Measurements from ENCODE around the gene BCL2L1.

BCL2L1 gene

GRCh38 chr20:31720486-31721407 lies 1.9 kb downstream of the BCL2L1 start:
- no peak for ATAC-seq
- TF ChIP-seq ZFP30 (CRISPR knock-in tag; IDR thresholded peaks at IDR 0.05) (no peak), ZNF8 (CRISPR knock-in tag; IDR thresholded peaks at IDR 0.05) (no peak), TOX (CRISPR knock-in tag; IDR thresholded peaks at IDR 0.05; ENCODE audit: borderline replicate concordance) (no peak), ESRRG (CRISPR knock-in tag; IDR thresholded peaks at IDR 0.05) (no peak), CREB5 (CRISPR knock-in tag; IDR thresholded peaks at IDR 0.05; ENCODE audit: low read depth) (no peak), ZFP3 (CRISPR knock-in tag; IDR thresholded peaks at IDR 0.05) (no peak), POU6F1 (CRISPR knock-in tag; IDR thresholded peaks at IDR 0.05; ENCODE audit: borderline replicate concordance, low read depth) (no peak), CSDC2 (CRISPR knock-in tag; IDR thresholded peaks at IDR 0.05) (no peak), GLIS3 (CRISPR knock-in tag; IDR thresholded peaks at IDR 0.05) (no peak), ISL1 (CRISPR knock-in tag; IDR thresholded peaks at IDR 0.05) (no peak)

GRCh38 chr20:31719644-31720485 lies 2.8 kb downstream of the BCL2L1 start:
- ATAC-seq, result no peak

DNA sequence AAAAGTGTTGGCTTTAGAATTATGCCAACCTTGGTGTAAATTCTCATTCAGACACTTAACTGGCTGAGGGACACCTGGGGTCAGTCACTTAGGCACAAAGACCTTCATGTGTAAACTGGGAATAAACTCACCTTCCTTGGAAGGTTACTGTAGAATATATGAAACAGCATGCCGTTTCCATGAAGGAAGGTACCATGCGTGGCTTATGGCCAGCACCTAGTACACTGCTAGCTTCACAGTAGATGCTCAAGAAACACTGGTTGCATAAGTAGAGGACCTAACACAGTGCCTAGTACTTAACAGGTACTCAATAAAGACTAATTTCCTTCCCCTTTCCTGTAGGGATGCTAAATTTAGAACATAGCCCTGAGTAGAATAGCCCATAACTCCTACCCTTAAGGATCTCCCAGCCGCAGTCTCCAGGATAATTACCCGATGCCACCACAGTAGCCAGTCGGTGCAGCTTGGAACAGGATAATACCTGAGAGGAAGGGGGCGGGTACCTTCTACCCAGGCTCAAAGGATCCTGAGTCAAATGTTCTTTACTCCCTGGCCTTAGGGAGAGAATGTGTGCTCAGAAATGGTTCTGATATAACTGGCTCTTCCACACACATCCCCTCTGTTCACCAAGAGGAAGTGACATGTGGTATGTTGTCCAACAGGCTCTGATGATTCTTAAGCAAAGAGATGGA lies 3.6 kb downstream of the BCL2L1 start:
- TF ChIP-seq CSDC2 (CRISPR knock-in tag; IDR thresholded peaks at IDR 0.05) (no peak), ZC3H10 (CRISPR knock-in tag; IDR thresholded peaks at IDR 0.05) (no peak), ARNTL (CRISPR knock-in tag; IDR thresholded peaks at IDR 0.05; ENCODE audit: borderline replicate concordance, low read depth) (no peak), SNAI2 (CRISPR knock-in tag; IDR thresholded peaks at IDR 0.05) (no peak), ZNF70 (CRISPR knock-in tag; IDR thresholded peaks at IDR 0.05) (no peak), POU6F1 (CRISPR knock-in tag; IDR thresholded peaks at IDR 0.05; ENCODE audit: borderline replicate concordance, low read depth) (no peak), OSR1 (CRISPR knock-in tag; IDR thresholded peaks at IDR 0.05) (no peak), ZNF8 (CRISPR knock-in tag; IDR thresholded peaks at IDR 0.05) (no peak), ZFP30 (CRISPR knock-in tag; IDR thresholded peaks at IDR 0.05) (no peak), TOX (CRISPR knock-in tag; IDR thresholded peaks at IDR 0.05; ENCODE audit: borderline replicate concordance) (no peak), PATZ1 (CRISPR knock-in tag; IDR thresholded peaks at IDR 0.05; ENCODE audit: borderline replicate concordance) (no peak), TCF4 (CRISPR knock-in tag; IDR thresholded peaks at IDR 0.05; ENCODE audit: borderline replicate concordance) (no peak), CREB5 (CRISPR knock-in tag; IDR thresholded peaks at IDR 0.05; ENCODE audit: low read depth) (no peak)
- TF ChIP-seq, protein P1, sequence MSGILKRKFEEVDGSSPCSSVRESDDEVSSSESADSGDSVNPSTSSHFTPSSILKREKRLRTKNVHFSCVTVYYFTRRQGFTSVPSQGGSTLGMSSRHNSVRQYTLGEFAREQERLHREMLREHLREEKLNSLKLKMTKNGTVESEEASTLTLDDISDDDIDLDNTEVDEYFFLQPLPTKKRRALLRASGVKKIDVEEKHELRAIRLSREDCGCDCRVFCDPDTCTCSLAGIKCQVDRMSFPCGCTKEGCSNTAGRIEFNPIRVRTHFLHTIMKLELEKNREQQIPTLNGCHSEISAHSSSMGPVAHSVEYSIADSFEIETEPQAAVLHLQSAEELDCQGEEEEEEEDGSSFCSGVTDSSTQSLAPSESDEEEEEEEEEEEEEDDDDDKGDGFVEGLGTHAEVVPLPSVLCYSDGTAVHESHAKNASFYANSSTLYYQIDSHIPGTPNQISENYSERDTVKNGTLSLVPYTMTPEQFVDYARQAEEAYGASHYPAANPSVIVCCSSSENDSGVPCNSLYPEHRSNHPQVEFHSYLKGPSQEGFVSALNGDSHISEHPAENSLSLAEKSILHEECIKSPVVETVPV (CRISPR knock-in tag; IDR thresholded peaks at IDR 0.05), result no peak
- no peak for ATAC-seq

More at GRCh38 chr20:31719644-31720485, 2.8 kb downstream of the BCL2L1 start:
- 0 out of 2 replicates have a peak, but pooled peaks have one; percentile 9 for TF ChIP-seq ISL1 (CRISPR knock-in tag; IDR thresholded peaks at IDR 0.05)
- no peak for TF ChIP-seq CREB5 (CRISPR knock-in tag; IDR thresholded peaks at IDR 0.05; ENCODE audit: low read depth)
- peak; percentile 15; the same call in 1 of the 2 replicates for TF ChIP-seq SNAI2 (CRISPR knock-in tag; IDR thresholded peaks at IDR 0.05)

All from SK-N-SH treated with all-trans-retinoic acid at 6 μM for 48 hours (cell line).